MCF 10A (cell line): ENCODE results near the gene OR51L1. TPM values are rescaled to one million over a fixed set of nuclear protein-coding genes. Genes with fewer than 3 reads are reported as not detected.

Experiments used
- BruUV-seq: library from RNA; stranded (reverse); fragments of 400-500 nt; replicated peaks from 2 replicates; lab custom pipeline; 2021; lab: Mats Ljungman, UMichigan
- CTCF ChIA-PET: fragments of 300-600 bp; sonication (Branson Sonifier 250); formaldehyde crosslinking; extraction: SDS; loops from one replicate; lab custom pipeline; 2021; ENCODE audit warnings: antibody characterized with exemption, inconsistent platforms; lab: Yijun Ruan, JAX
- POLR2A ChIA-PET: fragments of 300-600, 350-650 bp; sonication (Branson Sonifier 250); formaldehyde crosslinking; extraction: SDS; loops from one replicate; lab custom pipeline; 2020; ENCODE audit warnings: antibody characterized with exemption, inconsistent platforms; lab: Yijun Ruan, JAX
- DNase-seq: peaks from one replicate; pipeline ENCODE4 v3.0.0-alpha.2; 2018; ENCODE audit not compliant: unreplicated experiment
- H3K27ac Mint-ChIP-seq: one replicate; pipeline ENCODE4 v1.8.0; 2022; ENCODE audit warnings: mild to moderate bottlenecking, low read depth, mixed read lengths; ENCODE audit not compliant: unreplicated experiment
- H3K27me3 Mint-ChIP-seq: one replicate; pipeline ENCODE4 v1.8.0; 2022; ENCODE audit warnings: mixed read lengths; ENCODE audit not compliant: insufficient read depth, unreplicated experiment
- H3K36me3 Mint-ChIP-seq: one replicate; pipeline ENCODE4 v1.8.0; 2022; ENCODE audit warnings: mild to moderate bottlenecking, moderate library complexity, mixed read lengths; ENCODE audit not compliant: insufficient read depth, unreplicated experiment
- H3K4me1 Mint-ChIP-seq: one replicate; pipeline ENCODE4 v1.8.0; 2022; ENCODE audit warnings: mixed read lengths; ENCODE audit not compliant: insufficient read depth, unreplicated experiment
- H3K4me3 Mint-ChIP-seq: one replicate; pipeline ENCODE4 v1.8.0; 2022; ENCODE audit warnings: mild to moderate bottlenecking, moderate library complexity, mixed read lengths; ENCODE audit not compliant: unreplicated experiment
- H3K9me3 Mint-ChIP-seq: one replicate; pipeline ENCODE4 v1.8.0; 2022; ENCODE audit warnings: mixed read lengths; ENCODE audit not compliant: unreplicated experiment
- CTCF ChIP-seq: fragments of 200-600 bp; IDR thresholded peaks from one replicate; pipeline ENCODE4 v1.8.0; 2022; ENCODE audit warnings: antibody characterized with exemption, mild to moderate bottlenecking; ENCODE audit not compliant: unreplicated experiment
- intact Hi-C: fragments of 100-400 bp; cut with micrococcal nuclease; formaldehyde crosslinking; loops from 2 replicates; pipeline ENCODE4 v1.14.1; 2022
- total RNA-seq: library from RNA; stranded (reverse); gene quantifications from 2 replicates; pipeline ENCODE4 v1.2.3, GENCODE V29; 2022

Gene OR51L1
- total RNA-seq, 1 experiment from 2014 or later = not detected

GRCh38 chr11:5042091-5042490, 47.4 kb downstream of the OR51L1 start:
- Mint-ChIP-seq H3K4me3 (no peak overlapping the region), H3K27me3 (peaks cover 25% of the 10 kb centered on the region), H3K27ac (no peak overlapping the region), H3K9me3 (no peaks in the 10 kb centered on the region), H3K36me3 (no peaks in the 10 kb centered on the region), H3K4me1 (peaks cover 5% of the 10 kb centered on the region)
- no TSS peak for BruUV-seq
- intact Hi-C loops = no loop called here
- TF ChIP-seq CTCF = no peak
- CTCF ChIA-PET = interaction anchor here (1.2 kb wide), 1 partner anchor 416 kb away, joined by 4 read pairs; no protein-coding TSS in a partner anchor
- DNase-seq = peak; percentile 8
- POLR2A ChIA-PET = no interaction called here

DNA sequence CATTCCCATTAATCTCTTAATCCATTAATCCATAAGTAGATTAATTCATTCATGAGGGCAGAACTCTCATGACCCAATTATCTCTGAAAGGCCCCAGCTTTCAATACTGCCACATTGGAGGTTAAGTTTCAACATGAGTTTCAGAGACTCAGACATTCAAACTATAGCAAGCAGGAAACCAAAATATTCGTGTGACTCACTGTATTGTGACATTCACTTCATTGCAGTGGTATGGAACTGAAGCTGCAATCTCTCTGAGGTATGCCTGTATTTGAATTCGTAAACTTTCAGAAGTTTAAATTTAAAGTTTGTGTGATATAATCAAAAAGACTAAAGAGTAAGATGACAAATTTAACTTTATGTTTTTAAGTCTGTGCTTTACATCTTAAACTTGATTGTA, 48.7 kb downstream of the OR51L1 start:
- Mint-ChIP-seq H3K27me3 (peaks cover 26% of the 10 kb centered on the region), H3K4me1 (peaks cover 5% of the 10 kb centered on the region), H3K9me3 (no peaks in the 10 kb centered on the region), H3K36me3 (no peaks in the 10 kb centered on the region), H3K27ac (no peak overlapping the region), H3K4me3 (no peak overlapping the region)
- ChIA-PET POLR2A (no interaction called here), CTCF (interaction anchor here (0.5 to 1.1 kb wide), 3 partner anchors 52 to 764 kb away, joined by 3 to 4 read pairs (median 3); no protein-coding TSS in a partner anchor)
- no TSS peak for BruUV-seq
- intact Hi-C loops = no loop called here
- TF ChIP-seq CTCF = no peak
- DNase-seq = peak; percentile 50

- Mint-ChIP-seq H3K27me3 (peaks cover 40% of the 10 kb centered on the region), H3K9me3 (no peaks in the 10 kb centered on the region), H3K4me1 (peaks cover 5% of the 10 kb centered on the region), H3K27ac (no peak within 1 kb of the TSS), H3K36me3 (no peaks in the 10 kb centered on the region), H3K4me3 (no peak within 1 kb of the TSS)
- BruUV-seq = no TSS peak
- ChIA-PET CTCF (no interaction called here), POLR2A (no interaction called here)
- no peak for TF ChIP-seq CTCF
- no peak for DNase-seq
- intact Hi-C loops = no loop called here
Measured at GRCh38 chr11:5046226-5046625, 51.6 kb downstream of the OR51L1 start, which contains the start of gene OR52J3. TSS of gene OR52J3 (plus strand) at chr11:5046526. CDS start at chr11:5046526, 0 bp downstream.

- BruUV-seq = no TSS peak
Measured at GRCh38 chr11:5046754-5047330, 52.2 kb downstream of the OR51L1 start.

More at GRCh38 chr11:5046754-5047330, 52.2 kb downstream of the OR51L1 start:
- ChIA-PET POLR2A (no interaction called here), CTCF (no interaction called here)
- Mint-ChIP-seq H3K36me3 (no peaks in the 10 kb centered on the region), H3K27me3 (peaks cover 40% of the 10 kb centered on the region), H3K4me1 (peaks cover 5% of the 10 kb centered on the region), H3K9me3 (no peaks in the 10 kb centered on the region), H3K4me3 (no peak overlapping the region), H3K27ac (no peak overlapping the region)
- intact Hi-C loops = no loop called here
- DNase-seq = no peak
- TF ChIP-seq CTCF = no peak

Other genes starting within 250 kb of the OR51L1 start
- not detected in 2 replicates for gene OR51F1, start 224.9 kb upstream of the OR51L1 start, total RNA-seq
- gene OR52R1, start 190.5 kb upstream of the OR51L1 start, total RNA-seq = not detected in 2 replicates
- gene OR51F2, start 173.5 kb upstream of the OR51L1 start, total RNA-seq = not detected in 2 replicates
- gene OR51S1, start 145.6 kb upstream of the OR51L1 start, total RNA-seq = not detected in 2 replicates
- gene OR51T1, start 113.0 kb upstream of the OR51L1 start, total RNA-seq = not detected in 2 replicates
- not detected in 2 replicates for gene OR51A7, start 91.1 kb upstream of the OR51L1 start, total RNA-seq
- not detected in 2 replicates for gene OR51G2, start 75.5 kb upstream of the OR51L1 start, total RNA-seq
- not detected in 2 replicates for gene OR51G1, start 70.5 kb upstream of the OR51L1 start, total RNA-seq
- not detected in 2 replicates for gene OR51A4, start 47.2 kb upstream of the OR51L1 start, total RNA-seq
- gene OR51A2, start 39.1 kb upstream of the OR51L1 start, total RNA-seq = not detected in 2 replicates
- not detected in 2 replicates for gene OR52J3, start 51.7 kb downstream of the OR51L1 start, total RNA-seq
- not detected in 2 replicates for gene OR52E2, start 64.8 kb downstream of the OR51L1 start, total RNA-seq
- not detected in 2 replicates for gene OR52E1, start 74.7 kb downstream of the OR51L1 start, total RNA-seq
- not detected in 2 replicates for gene OR52A5, start 143.5 kb downstream of the OR51L1 start, total RNA-seq
- gene OR52A1, start 159.9 kb downstream of the OR51L1 start, total RNA-seq = not detected in 2 replicates
- gene OR51V1, start 205.8 kb downstream of the OR51L1 start, total RNA-seq = not detected in 2 replicates
- not detected in 2 replicates for gene HBB, start 232.2 kb downstream of the OR51L1 start, total RNA-seq
- not detected in 2 replicates for gene HBD, start 239.6 kb downstream of the OR51L1 start, total RNA-seq